Endothelial cell of umbilical vein (primary cell): ENCODE data around the gene SYTL2. TPM values are rescaled to one million over a fixed set of nuclear protein-coding genes. Genes with fewer than 3 reads are reported as not detected.

Experiments
- BruUV-seq: library from RNA; stranded (reverse); fragments of 400-500 nt; replicated peaks from 2 replicates; lab custom pipeline; 2021; lab: Mats Ljungman, UMichigan
- CTCF ChIA-PET: fragments of 300-600, 350-600 bp; sonication (Branson Sonifier 250); formaldehyde crosslinking; loops from one replicate; lab custom pipeline; 2021; ENCODE audit warnings: antibody characterized with exemption, inconsistent platforms; lab: Charles Lee
- POLR2A ChIA-PET: fragments of 300-600, 350-600 bp; sonication (Branson Sonifier 250); formaldehyde crosslinking; loops from one replicate; lab custom pipeline; 2021; ENCODE audit warnings: antibody characterized with exemption, inconsistent platforms; lab: Charles Lee
- DNase-seq: peaks from one replicate; pipeline ENCODE4 v3.0.0-alpha.2; 2011; ENCODE audit warnings: low read depth, low spot score
- FAIRE-seq: peaks from 2 replicates; lab custom pipeline; 2011; peaks lifted over from hg19 to GRCh38; lab: Jason Lieb, UNC
- H2AFZ ChIP-seq: 2 replicates; pipeline ENCODE4 v1.6.0; 2012; ENCODE audit warnings: low read depth, low read length, control low read depth, inconsistent platforms
- H3K27ac ChIP-seq: 2 replicates; pipeline ENCODE4 v1.5.1; 2011; ENCODE audit warnings: low read depth, mild to moderate bottlenecking, control low read depth, low read length, moderate library complexity; ENCODE audit not compliant: insufficient read depth
- H3K27me3 ChIP-seq, 2 experiments: 2 replicates each; pipeline versions ENCODE4 v1.6.0 to v1.6.1; 2011; ENCODE audit warnings: low read length in 2 of 2, mixed read lengths in 1 of 2; ENCODE audit not compliant: control insufficient read depth in 2 of 2, insufficient read depth in 2 of 2
- H3K36me3 ChIP-seq, 2 experiments: 2 replicates in 1 of 2; 3 replicates in 1 of 2; pipeline ENCODE4 v1.5.1; 2011; ENCODE audit warnings: low read length in 2 of 2, mild to moderate bottlenecking in 1 of 2, moderate library complexity in 1 of 2; ENCODE audit not compliant: control insufficient read depth in 2 of 2, insufficient read depth in 2 of 2; ENCODE audit errors: extremely low read depth in 1 of 2
- H3K4me1 ChIP-seq: 3 replicates; pipeline ENCODE4 v1.5.1; 2011; ENCODE audit warnings: mild to moderate bottlenecking, low read length; ENCODE audit not compliant: control insufficient read depth, insufficient read depth; ENCODE audit errors: extremely low read depth
- H3K4me2 ChIP-seq: 2 replicates; pipeline ENCODE4 v1.6.1; 2011; ENCODE audit warnings: low read length, control low read depth, mixed read lengths; ENCODE audit not compliant: insufficient read depth
- H3K4me3 ChIP-seq, 3 experiments: fragments of 200-600 bp in 1 of 3; sonication (generic), shearing (Covaris generic) in 1 of 3; replicated peaks in 1 of 3; 2 replicates each; pipeline ENCODE4 v1.5.1; 2011 to 2016; ENCODE audit warnings: control low read depth in 3 of 3, low read length in 3 of 3, mild to moderate bottlenecking in 2 of 3, inconsistent platforms in 1 of 3, low read depth in 1 of 3, moderate library complexity in 1 of 3; ENCODE audit not compliant: insufficient read depth in 1 of 3
- H3K79me2 ChIP-seq: 2 replicates; pipeline ENCODE4 v1.6.0; 2012; ENCODE audit warnings: low read length, inconsistent platforms; ENCODE audit not compliant: control insufficient read depth, insufficient read depth
- H3K9ac ChIP-seq: replicated peaks from 2 replicates; pipeline ENCODE3; 2011; ENCODE audit warnings: low read length, control low read depth; ENCODE audit not compliant: insufficient read depth; ENCODE audit errors: extremely low read depth
- H3K9me1 ChIP-seq: replicated peaks from 3 replicates; pipeline ENCODE4 v1.6.0; 2011; ENCODE audit warnings: mild to moderate bottlenecking, low read length; ENCODE audit not compliant: control insufficient read depth, insufficient read depth; ENCODE audit errors: extremely low read depth
- H3K9me3 ChIP-seq: replicated peaks from 2 replicates; pipeline ENCODE4 v1.5.1; 2012; ENCODE audit warnings: low read length, inconsistent platforms; ENCODE audit not compliant: control insufficient read depth, insufficient read depth
- H4K20me1 ChIP-seq: replicated peaks from 2 replicates; pipeline ENCODE3; 2011; ENCODE audit warnings: mild to moderate bottlenecking, low read length; ENCODE audit not compliant: control insufficient read depth, insufficient read depth; ENCODE audit errors: extremely low read depth
- EZH2 ChIP-seq: IDR thresholded peaks from 2 replicates; pipeline ENCODE4 v1.6.1; 2012; ENCODE audit warnings: borderline replicate concordance, low read depth, mild to moderate bottlenecking, moderate library complexity, low read length, inconsistent platforms; ENCODE audit not compliant: severe bottlenecking
- FOS ChIP-seq: IDR thresholded peaks from 2 replicates; pipeline ENCODE4 v1.6.1; 2011; ENCODE audit warnings: mild to moderate bottlenecking, low read length, moderate library complexity, borderline replicate concordance; ENCODE audit not compliant: insufficient read depth
- GATA2 ChIP-seq: IDR thresholded peaks from 2 replicates; pipeline ENCODE4 v1.7.0; 2011; ENCODE audit warnings: low read depth, mild to moderate bottlenecking, moderate library complexity, mixed read lengths, low read length; ENCODE audit not compliant: insufficient read length, insufficient read depth
- JUN ChIP-seq: IDR thresholded peaks from 2 replicates; pipeline ENCODE4 v1.6.1; 2011; ENCODE audit warnings: borderline replicate concordance, low read depth; ENCODE audit not compliant: insufficient read length, insufficient read depth
- MYC ChIP-seq: IDR thresholded peaks from one replicate; pipeline ENCODE4 v1.6.1; 2011; ENCODE audit warnings: mild to moderate bottlenecking, low read depth, low read length
- POLR2A ChIP-seq: IDR thresholded peaks from 2 replicates; pipeline ENCODE4 v1.6.1; 2012; ENCODE audit warnings: low read depth, mild to moderate bottlenecking, control low read depth, low read length
- POLR2AphosphoS5 ChIP-seq: IDR thresholded peaks from 2 replicates; pipeline ENCODE4 v1.6.1; 2012; ENCODE audit warnings: low read depth, mild to moderate bottlenecking, control low read depth, low read length, moderate library complexity; ENCODE audit not compliant: insufficient read depth
- dilution Hi-C: fragments of 300-500 bp; cut with MboI; formaldehyde crosslinking; loops from one replicate; pipeline ENCODE4 v1.15.0; 2019; ENCODE audit warnings: low sequenced_read_pairs; ENCODE audit not compliant: extremely low pct_ligation_motif_present
- intact Hi-C: fragments of 100-400 bp; cut with micrococcal nuclease; formaldehyde crosslinking; loops from one replicate; pipeline ENCODE4 v1.10.0; 2022
- polyA plus RNA-seq, 4 experiments: library from polyadenylated mRNA; depleted of rRNA in 3 of 4; stranded (reverse) in 3 of 4; unstranded in 1 of 4; fragments of >200 nt; gene quantifications; 2 replicates each; pipeline versions ENCODE4 v1.2.1 to v1.2.3, GENCODE V29; 2011 to 2012; ENCODE audit warnings: missing spikeins in 1 of 4
- total RNA-seq: library from RNA; stranded (reverse); gene quantifications from 2 replicates; pipeline ENCODE4 v1.2.3, GENCODE V29; 2021
- TF ChIP-seq, protein P1 (sequence below): IDR thresholded peaks from 2 replicates; pipeline ENCODE4 v1.6.1; 2011; ENCODE audit not compliant: insufficient read depth, insufficient read length
- TF ChIP-seq, protein P2 (sequence below), 2 donors: IDR thresholded peaks; 1 replicate in 1 of 2; 2 replicates in 1 of 2; pipeline ENCODE4 v1.5.1; 2011; ENCODE audit warnings: low read length in 2 of 2, mild to moderate bottlenecking in 2 of 2, moderate library complexity in 2 of 2, control low read depth in 1 of 2, inconsistent platforms in 1 of 2, low read depth in 1 of 2; ENCODE audit not compliant: insufficient read depth in 1 of 2; ENCODE audit errors: extremely low read depth in 1 of 2

The SYTL2 gene
- total and polyA plus RNA-seq, 2 donors (not counting 3 experiments of a cell fraction or from before 2014, with no cell fraction given), result 1.4 to 2.4 TPM

DNA sequence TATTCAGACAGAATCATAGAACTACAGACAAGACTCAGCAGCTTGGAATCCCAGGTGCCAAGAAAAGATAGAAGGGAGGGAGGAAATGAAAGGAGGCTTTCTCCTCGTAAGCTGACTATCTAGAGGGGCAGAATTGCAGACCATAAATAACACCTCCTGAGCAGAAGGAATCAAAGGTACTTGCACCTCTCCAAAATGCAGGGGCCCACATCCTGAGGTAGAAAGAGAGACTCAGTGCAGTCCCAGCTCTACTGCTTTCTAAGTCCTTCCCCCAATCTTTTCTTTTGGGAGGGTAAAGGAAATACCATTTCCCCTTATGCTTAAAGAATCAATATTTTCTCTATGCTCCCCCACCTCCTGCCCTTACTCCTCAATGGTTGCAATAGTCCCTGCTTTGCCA lies 55.2 kb downstream of the SYTL2 start:
- TF ChIP-seq, protein P1, sequence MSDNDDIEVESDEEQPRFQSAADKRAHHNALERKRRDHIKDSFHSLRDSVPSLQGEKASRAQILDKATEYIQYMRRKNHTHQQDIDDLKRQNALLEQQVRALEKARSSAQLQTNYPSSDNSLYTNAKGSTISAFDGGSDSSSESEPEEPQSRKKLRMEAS, result no peak
- TF ChIP-seq EZH2 (no peak), GATA2 (no peak), JUN (no peak), POLR2AphosphoS5 (no peak), FOS (no peak), MYC (no peak), POLR2A (no peak)
- TF ChIP-seq, protein P2, sequence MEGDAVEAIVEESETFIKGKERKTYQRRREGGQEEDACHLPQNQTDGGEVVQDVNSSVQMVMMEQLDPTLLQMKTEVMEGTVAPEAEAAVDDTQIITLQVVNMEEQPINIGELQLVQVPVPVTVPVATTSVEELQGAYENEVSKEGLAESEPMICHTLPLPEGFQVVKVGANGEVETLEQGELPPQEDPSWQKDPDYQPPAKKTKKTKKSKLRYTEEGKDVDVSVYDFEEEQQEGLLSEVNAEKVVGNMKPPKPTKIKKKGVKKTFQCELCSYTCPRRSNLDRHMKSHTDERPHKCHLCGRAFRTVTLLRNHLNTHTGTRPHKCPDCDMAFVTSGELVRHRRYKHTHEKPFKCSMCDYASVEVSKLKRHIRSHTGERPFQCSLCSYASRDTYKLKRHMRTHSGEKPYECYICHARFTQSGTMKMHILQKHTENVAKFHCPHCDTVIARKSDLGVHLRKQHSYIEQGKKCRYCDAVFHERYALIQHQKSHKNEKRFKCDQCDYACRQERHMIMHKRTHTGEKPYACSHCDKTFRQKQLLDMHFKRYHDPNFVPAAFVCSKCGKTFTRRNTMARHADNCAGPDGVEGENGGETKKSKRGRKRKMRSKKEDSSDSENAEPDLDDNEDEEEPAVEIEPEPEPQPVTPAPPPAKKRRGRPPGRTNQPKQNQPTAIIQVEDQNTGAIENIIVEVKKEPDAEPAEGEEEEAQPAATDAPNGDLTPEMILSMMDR (IDR thresholded peaks at IDR 0.05; ENCODE audit: extremely low read depth in 1 of 2, insufficient read depth in 1 of 2, low read depth in 1 of 2, low read length in 2 of 2), result no peak
- FAIRE-seq, result no peak
- H3K9me3 ChIP-seq, result no peaks in the 10 kb centered on the region
- no peak overlapping the region for H2AFZ ChIP-seq
- intact Hi-C loops, result loop anchor here (5.0 kb wide), 1 partner anchor 42 kb away; no protein-coding TSS in a partner anchor
- ChIA-PET CTCF (no interaction called here), POLR2A (no interaction called here)
- no peak overlapping the region for H3K4me3 ChIP-seq
- H3K79me2 ChIP-seq, result no peaks in the 10 kb centered on the region
- dilution Hi-C loops, result no loop called here
- peaks cover 5% of the 10 kb centered on the region for H3K4me1 ChIP-seq
- no peak overlapping the region for H3K9ac ChIP-seq
- BruUV-seq, result no TSS peak
- H3K36me3 ChIP-seq, result no peaks in the 10 kb centered on the region
- H3K4me2 ChIP-seq, result no peak overlapping the region
- DNase-seq, result no peak
- H3K9me1 ChIP-seq, result no peaks in the 10 kb centered on the region
- no peak overlapping the region for H3K27ac ChIP-seq
- peaks cover 5 to 6% of the 10 kb centered on the region in 2 experiments for H3K27me3 ChIP-seq
- H4K20me1 ChIP-seq, result no peaks in the 10 kb centered on the region
